Endodermal cell (in vitro differentiated cells): ENCODE measurements around the gene LTB. TPM values are rescaled to one million over a fixed set of nuclear protein-coding genes. Genes with fewer than 3 reads are reported as not detected.

Experiments
- DNase-seq: peaks from one replicate; pipeline ENCODE4 v3.0.0-alpha.2; 2017
- H3K27ac ChIP-seq: 2 replicates; pipeline ENCODE4 v1.5.1; 2013; ENCODE audit warnings: mild to moderate bottlenecking, low read depth, low read length, moderate library complexity
- H3K27me3 ChIP-seq: 2 replicates; pipeline ENCODE4 v1.6.1; 2013; ENCODE audit warnings: mild to moderate bottlenecking, low read length, moderate library complexity; ENCODE audit not compliant: insufficient read depth, control insufficient read depth, poor library complexity, severe bottlenecking
- H3K36me3 ChIP-seq: 2 replicates; pipeline ENCODE4 v1.7.0; 2013; ENCODE audit warnings: mild to moderate bottlenecking, low read length, moderate library complexity; ENCODE audit not compliant: control insufficient read depth, insufficient read depth
- H3K4me1 ChIP-seq: one replicate; pipeline ENCODE4 v1.7.0; 2013; ENCODE audit warnings: low read length; ENCODE audit not compliant: control insufficient read depth, insufficient read depth
- H3K4me3 ChIP-seq: 2 replicates; pipeline ENCODE4 v1.5.1; 2013; ENCODE audit warnings: mild to moderate bottlenecking, low read length, moderate library complexity
- H3K9ac ChIP-seq: 2 replicates; pipeline ENCODE4 v1.6.1; 2013; ENCODE audit warnings: mild to moderate bottlenecking, low read length, moderate library complexity; ENCODE audit not compliant: poor library complexity, severe bottlenecking; ENCODE audit errors: extremely low read depth
- H3K9me3 ChIP-seq: 2 replicates; pipeline ENCODE4 v1.6.1; 2013; ENCODE audit warnings: mild to moderate bottlenecking, low read length, moderate library complexity; ENCODE audit not compliant: control insufficient read depth
- H3K27ac Mint-ChIP-seq: 2 replicates; pipeline ENCODE4 v1.8.0; 2020; ENCODE audit warnings: mixed read lengths
- H3K27me3 Mint-ChIP-seq: 2 replicates; pipeline ENCODE4 v1.8.0; 2021; ENCODE audit warnings: mild to moderate bottlenecking, mixed read lengths; ENCODE audit not compliant: insufficient read depth
- H3K36me3 Mint-ChIP-seq: 2 replicates; pipeline ENCODE4 v1.8.0; 2020; ENCODE audit warnings: low read depth, mixed read lengths
- H3K4me1 Mint-ChIP-seq: 2 replicates; pipeline ENCODE4 v1.8.0; 2020; ENCODE audit warnings: mixed read lengths
- H3K4me3 Mint-ChIP-seq: 2 replicates; pipeline ENCODE4 v1.8.0; 2020; ENCODE audit warnings: mild to moderate bottlenecking, moderate library complexity, mixed read lengths
- H3K9me3 Mint-ChIP-seq: 2 replicates; pipeline ENCODE4 v1.8.0; 2020; ENCODE audit warnings: mild to moderate bottlenecking, mixed read lengths
- CTCF ChIP-seq: fragments of 200-600 bp; sonication (generic); conservative IDR thresholded peaks from 2 replicates; pipeline ENCODE4 v1.5.0; 2021; ENCODE audit warnings: antibody characterized with exemption, mild to moderate bottlenecking
- WGBS, 2 experiments: methylation state at CpG; one replicate each; pipeline versions ENCODE4 v1.1.5 to v1.1.7; 2013; ENCODE audit warnings: missing lambda C conversion rate in 2 of 2, mixed read lengths in 1 of 2; ENCODE audit not compliant: insufficient coverage in 1 of 2, insufficient read length in 1 of 2; 5-methylcytosine and 5-hydroxymethylcytosine counted together
- total RNA-seq, 2 donors: library from RNA; stranded (reverse); fragmentation: NEBNext Ultra II Directional in 1 of 2; extraction: Animal tissue kit (Norgen Biotek cat#: 25700) in 1 of 2; gene quantifications; 2 replicates in 1 of 2; 3 replicates in 1 of 2; pipeline ENCODE4 v1.2.1, GENCODE V29; 2021

LTB gene
- total RNA-seq, 2 donors from 2014 or later, result 1.3 TPM; not detected in 1

- peaks cover 13% of the 10 kb centered on the region for H3K4me1 Mint-ChIP-seq
- no peaks in the 10 kb centered on the region for H3K27me3 Mint-ChIP-seq
- no peaks in the 10 kb centered on the region for H3K36me3 ChIP-seq
- H3K4me3 ChIP-seq, result no peak overlapping the region
- H3K27ac ChIP-seq, result no peak overlapping the region
- WGBS, 2 experiments, result 92 to 93% methylated on average over 5 to 8 of the region's 8 CpGs
- no peak overlapping the region for H3K9ac ChIP-seq
- no peak for DNase-seq
- no peaks in the 10 kb centered on the region for H3K36me3 Mint-ChIP-seq
- H3K27ac Mint-ChIP-seq, result no peak overlapping the region
- H3K9me3 ChIP-seq, result no peaks in the 10 kb centered on the region
- no peak overlapping the region for H3K4me3 Mint-ChIP-seq
- no peaks in the 10 kb centered on the region for H3K4me1 ChIP-seq
- H3K9me3 Mint-ChIP-seq, result no peaks in the 10 kb centered on the region
- no peak for TF ChIP-seq CTCF
- no peaks in the 10 kb centered on the region for H3K27me3 ChIP-seq
Observed at GRCh38 chr6:31609519-31610406, 27.5 kb upstream of the LTB start.

DNA sequence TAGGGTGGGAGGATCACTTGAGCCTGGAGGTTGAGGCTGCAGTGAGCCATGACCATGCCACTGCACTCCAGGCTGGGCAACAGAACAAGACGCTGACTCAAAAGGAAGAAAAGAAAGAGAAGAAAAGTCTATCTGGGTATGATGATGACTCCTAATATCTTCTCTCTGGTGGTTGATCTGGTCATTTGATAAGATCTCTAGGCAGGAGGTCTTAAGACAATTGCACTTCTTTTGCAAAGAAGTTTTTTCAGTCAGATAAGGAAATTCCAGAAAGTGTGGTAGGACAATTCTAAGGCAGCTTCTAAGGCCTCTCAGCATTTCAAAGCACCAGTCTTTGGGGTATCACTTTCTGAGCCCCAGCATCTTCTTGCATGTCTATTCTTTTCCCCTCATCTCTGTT lies 25.1 kb upstream of the LTB start:
- Mint-ChIP-seq H3K27ac (peak overlapping the region; percentile 38), H3K27me3 (no peaks in the 10 kb centered on the region), H3K36me3 (no peaks in the 10 kb centered on the region), H3K4me3 (no peak overlapping the region), H3K4me1 (peaks cover 11% of the 10 kb centered on the region), H3K9me3 (no peaks in the 10 kb centered on the region)
- Histone ChIP-seq H3K9me3 (no peaks in the 10 kb centered on the region), H3K9ac (no peak overlapping the region), H3K4me1 (no peaks in the 10 kb centered on the region), H3K4me3 (no peak overlapping the region), H3K27ac (no peak overlapping the region), H3K36me3 (no peaks in the 10 kb centered on the region), H3K27me3 (no peaks in the 10 kb centered on the region)
- no peak for DNase-seq
- TF ChIP-seq CTCF, result no peak
- 75 to 81% methylated on average over 1 of the region's 1 CpG for WGBS, 2 experiments

DNA sequence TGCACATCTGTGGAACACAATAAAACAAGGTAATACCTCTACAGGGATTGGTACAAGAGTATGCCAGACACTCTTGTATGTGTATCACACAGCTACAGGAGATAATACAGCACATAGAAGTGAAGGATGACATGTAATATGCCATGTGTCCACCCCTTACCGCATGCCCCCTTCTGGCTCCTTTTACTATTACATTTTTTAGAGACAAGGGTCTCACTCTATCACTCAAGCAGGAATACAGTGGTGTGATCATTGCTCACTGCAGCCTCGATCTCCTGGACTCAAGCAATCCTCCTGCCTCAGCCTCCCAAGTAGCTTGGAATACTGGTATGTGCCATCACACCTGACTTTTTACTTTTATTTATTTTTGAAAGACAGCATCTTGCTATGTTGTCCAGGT lies 14.8 kb upstream of the LTB start:
- H3K4me3 ChIP-seq, result no peak overlapping the region
- H3K4me1 Mint-ChIP-seq, result peaks cover 2% of the 10 kb centered on the region
- no peak for DNase-seq
- no peaks in the 10 kb centered on the region for H3K9me3 ChIP-seq
- no peak overlapping the region for H3K27ac ChIP-seq
- no peak overlapping the region for H3K27ac Mint-ChIP-seq
- H3K4me3 Mint-ChIP-seq, result no peak overlapping the region
- peak; percentile 70 for TF ChIP-seq CTCF
- 45 to 54% methylated on average over 2 of the region's 2 CpGs for WGBS, 2 experiments
- no peaks in the 10 kb centered on the region for H3K4me1 ChIP-seq
- H3K36me3 Mint-ChIP-seq, result no peaks in the 10 kb centered on the region
- no peaks in the 10 kb centered on the region for H3K9me3 Mint-ChIP-seq
- H3K36me3 ChIP-seq, result no peaks in the 10 kb centered on the region
- no peak overlapping the region for H3K9ac ChIP-seq
- no peaks in the 10 kb centered on the region for H3K27me3 ChIP-seq
- H3K27me3 Mint-ChIP-seq, result no peaks in the 10 kb centered on the region
